ENCODE data around the gene COX18. TPM values are rescaled to one million over a fixed set of nuclear protein-coding genes. Genes with fewer than 3 reads are reported as not detected.

Gene COX18
- total RNA-seq, 5 donors from 2014 or later (not counting 1 experiment from before 2014, with no cell fraction given): 11.5 to 18.3 (median 15.2) TPM

- Mint-ChIP-seq H3K4me1 (peaks cover 41 to 48% (median 47%) of the 10 kb centered on the region in 3 donors), H3K27ac (no peak overlapping the region), H3K4me3 (no peak overlapping the region)
Observed at GRCh38 chr4:73064536-73064935, 5.0 kb downstream of the COX18 start.

GRCh38 chr4:73055241-73055897 lies 14.1 kb downstream of the COX18 start:
- H3K27me3 Mint-ChIP-seq: no peaks in the 10 kb centered on the region
- Histone ChIP-seq H3K27me3 (replicated peaks in 1 of 2; ENCODE audit: control insufficient read depth in 2 of 2, extremely low read depth in 1 of 2, insufficient read depth in 2 of 2, low read length in 1 of 2) (no peaks in the 10 kb centered on the region), H3K36me3 (ENCODE audit: control insufficient read depth in 2 of 2, extremely low read depth in 1 of 2, insufficient read depth in 1 of 2, low read length in 1 of 2) (peaks cover 14 to 58% of the 10 kb centered on the region in 2 donors), H3K4me1 (ENCODE audit: control insufficient read depth in 1 of 2, extremely low read depth in 1 of 2, insufficient read depth in 2 of 2, low read length in 2 of 2) (no peaks in the 10 kb centered on the region), H3K27ac (ENCODE audit: low read length) (no peak overlapping the region), H3K9me3 (no peaks in the 10 kb centered on the region), H3K4me3 (ENCODE audit: control insufficient read depth in 1 of 2, extremely low read depth in 1 of 2, low read length in 1 of 2) (no peak overlapping the region)
- DNase-seq (no peak), ATAC-seq (replicated peaks in 1 of 4) (no peak)
- H3K4me1 Mint-ChIP-seq: no peaks in the 10 kb centered on the region
- H3K36me3 Mint-ChIP-seq: peaks cover 60% of the 10 kb centered on the region
- H3K9me3 Mint-ChIP-seq: no peaks in the 10 kb centered on the region
- ChIA-PET POLR2A (no interaction called here), CTCF (interaction anchor here in 1 of 2 donors (0.6 kb wide), 1 partner anchor 11 kb away, joined by 3 read pairs; no protein-coding TSS in a partner anchor)
- 67% methylated on average over 1 of the region's 2 CpGs for WGBS (ENCODE audit: insufficient coverage)
- H3K4me3 Mint-ChIP-seq: no peak overlapping the region
- H3K27ac Mint-ChIP-seq: no peak overlapping the region

More at GRCh38 chr4:73064536-73064935, 5.0 kb downstream of the COX18 start:
- H3K9me3 ChIP-seq: no peaks in the 10 kb centered on the region
- Mint-ChIP-seq H3K36me3 (peaks cover 34% of the 10 kb centered on the region), H3K9me3 (no peaks in the 10 kb centered on the region), H3K27me3 (no peaks in the 10 kb centered on the region)
- CTCF ChIA-PET: no interaction called here
- H3K27me3 ChIP-seq (replicated peaks in 1 of 2; ENCODE audit: control insufficient read depth in 2 of 2, extremely low read depth in 1 of 2, insufficient read depth in 2 of 2, low read length in 1 of 2): no peaks in the 10 kb centered on the region
- peaks cover 17 to 21% of the 10 kb centered on the region in 2 experiments for H3K4me1 ChIP-seq (ENCODE audit: control insufficient read depth in 1 of 2, extremely low read depth in 1 of 2, insufficient read depth in 2 of 2, low read length in 2 of 2)
- no CpG with 5 or more reads among the region's 4 CpGs for WGBS (ENCODE audit: insufficient coverage)
- H3K27ac ChIP-seq (ENCODE audit: low read length): no peak overlapping the region
- DNase-seq: no peak
- peaks cover 7 to 33% of the 10 kb centered on the region in 2 donors for H3K36me3 ChIP-seq (ENCODE audit: control insufficient read depth in 2 of 2, extremely low read depth in 1 of 2, insufficient read depth in 1 of 2, low read length in 1 of 2)
- ATAC-seq (replicated peaks in 1 of 4): no peak
- POLR2A ChIA-PET: interaction anchor here in 1 of 2 donors (0.8 kb wide), 1 partner anchor 26 kb away, joined by 3 read pairs; no protein-coding TSS in a partner anchor
- no peak overlapping the region for H3K4me3 ChIP-seq (ENCODE audit: control insufficient read depth in 1 of 2, extremely low read depth in 1 of 2, low read length in 1 of 2)

GRCh38 chr4:73053974-73054480 lies 15.5 kb downstream of the COX18 start:
- DNase-seq (no peak), ATAC-seq (replicated peaks in 1 of 4) (no peak)
- Mint-ChIP-seq H3K27ac (no peak overlapping the region), H3K4me1 (no peaks in the 10 kb centered on the region), H3K36me3 (peaks cover 49% of the 10 kb centered on the region), H3K4me3 (no peak overlapping the region), H3K27me3 (no peaks in the 10 kb centered on the region), H3K9me3 (no peaks in the 10 kb centered on the region)
- POLR2A ChIA-PET: no interaction called here
- Histone ChIP-seq H3K9me3 (no peaks in the 10 kb centered on the region), H3K4me1 (ENCODE audit: control insufficient read depth in 1 of 2, extremely low read depth in 1 of 2, insufficient read depth in 2 of 2, low read length in 2 of 2) (no peaks in the 10 kb centered on the region), H3K27me3 (replicated peaks in 1 of 2; ENCODE audit: control insufficient read depth in 2 of 2, extremely low read depth in 1 of 2, insufficient read depth in 2 of 2, low read length in 1 of 2) (no peaks in the 10 kb centered on the region), H3K27ac (ENCODE audit: low read length) (no peak overlapping the region), H3K36me3 (ENCODE audit: control insufficient read depth in 2 of 2, extremely low read depth in 1 of 2, insufficient read depth in 1 of 2, low read length in 1 of 2) (peaks cover 9 to 46% of the 10 kb centered on the region in 2 donors), H3K4me3 (ENCODE audit: control insufficient read depth in 1 of 2, extremely low read depth in 1 of 2, low read length in 1 of 2) (no peak overlapping the region)
- CTCF ChIA-PET: no interaction called here
- WGBS (ENCODE audit: insufficient coverage): 88% methylated on average over 1 of the region's 2 CpGs

- 88% methylated on average over 2 of the region's 5 CpGs for WGBS (ENCODE audit: insufficient coverage)
Observed at GRCh38 chr4:73053076-73053475, 16.4 kb downstream of the COX18 start.

GRCh38 chr4:73051625-73052024 lies 17.9 kb downstream of the COX18 start:
- Histone ChIP-seq H3K9me3 (no peaks in the 10 kb centered on the region), H3K27me3 (replicated peaks in 1 of 2; ENCODE audit: control insufficient read depth in 2 of 2, extremely low read depth in 1 of 2, insufficient read depth in 2 of 2, low read length in 1 of 2) (no peaks in the 10 kb centered on the region), H3K4me3 (ENCODE audit: control insufficient read depth in 1 of 2, extremely low read depth in 1 of 2, low read length in 1 of 2) (no peak overlapping the region), H3K4me1 (ENCODE audit: control insufficient read depth in 1 of 2, extremely low read depth in 1 of 2, insufficient read depth in 2 of 2, low read length in 2 of 2) (no peaks in the 10 kb centered on the region), H3K36me3 (ENCODE audit: control insufficient read depth in 2 of 2, extremely low read depth in 1 of 2, insufficient read depth in 1 of 2, low read length in 1 of 2) (peaks cover 0 to 23% of the 10 kb centered on the region in 2 donors), H3K27ac (ENCODE audit: low read length) (no peak overlapping the region)
- ChIA-PET CTCF (no interaction called here), POLR2A (interaction anchor here in 1 of 2 donors (1.0 kb wide), 1 partner anchor 30 kb away, joined by 3 read pairs; no protein-coding TSS in a partner anchor)
- ATAC-seq (replicated peaks in 1 of 4) (no peak), DNase-seq (no peak)
- H3K27me3 Mint-ChIP-seq: no peaks in the 10 kb centered on the region
- peaks cover 37% of the 10 kb centered on the region for H3K36me3 Mint-ChIP-seq
- H3K4me1 Mint-ChIP-seq: no peaks in the 10 kb centered on the region
- no peak overlapping the region for H3K27ac Mint-ChIP-seq
- no peak overlapping the region for H3K4me3 Mint-ChIP-seq
- H3K9me3 Mint-ChIP-seq: no peaks in the 10 kb centered on the region
- WGBS (ENCODE audit: insufficient coverage): no CpG with 5 or more reads among the region's 1 CpG

More at GRCh38 chr4:73053076-73053475, 16.4 kb downstream of the COX18 start:
- Histone ChIP-seq H3K4me3 (ENCODE audit: control insufficient read depth in 1 of 2, extremely low read depth in 1 of 2, low read length in 1 of 2) (no peak overlapping the region), H3K4me1 (ENCODE audit: control insufficient read depth in 1 of 2, extremely low read depth in 1 of 2, insufficient read depth in 2 of 2, low read length in 2 of 2) (no peaks in the 10 kb centered on the region), H3K9me3 (no peaks in the 10 kb centered on the region), H3K36me3 (ENCODE audit: control insufficient read depth in 2 of 2, extremely low read depth in 1 of 2, insufficient read depth in 1 of 2, low read length in 1 of 2) (peaks cover 6 to 36% of the 10 kb centered on the region in 2 donors), H3K27me3 (replicated peaks in 1 of 2; ENCODE audit: control insufficient read depth in 2 of 2, extremely low read depth in 1 of 2, insufficient read depth in 2 of 2, low read length in 1 of 2) (no peaks in the 10 kb centered on the region), H3K27ac (ENCODE audit: low read length) (no peak overlapping the region)
- DNase-seq: no peak
- no peaks in the 10 kb centered on the region for H3K9me3 Mint-ChIP-seq
- no peak overlapping the region for H3K4me3 Mint-ChIP-seq
- no peaks in the 10 kb centered on the region for H3K4me1 Mint-ChIP-seq
- ChIA-PET POLR2A (no interaction called here), CTCF (no interaction called here)
- no peak for ATAC-seq (replicated peaks in 1 of 4)
- no peak overlapping the region for H3K27ac Mint-ChIP-seq
- no peaks in the 10 kb centered on the region for H3K27me3 Mint-ChIP-seq
- H3K36me3 Mint-ChIP-seq: peaks cover 39% of the 10 kb centered on the region

- ChIA-PET POLR2A (interaction anchor here in 1 of 2 donors (0.5 kb wide), 1 partner anchor 52 kb away, joined by 8 read pairs; no protein-coding TSS in a partner anchor), CTCF (no interaction called here)
- no peak overlapping the region for H3K4me3 ChIP-seq (ENCODE audit: control insufficient read depth in 1 of 2, extremely low read depth in 1 of 2, low read length in 1 of 2)
- H3K27ac Mint-ChIP-seq: no peak overlapping the region
- no peaks in the 10 kb centered on the region for H3K4me1 Mint-ChIP-seq
- H3K9me3 Mint-ChIP-seq: no peaks in the 10 kb centered on the region
- H3K4me1 ChIP-seq (ENCODE audit: control insufficient read depth in 1 of 2, extremely low read depth in 1 of 2, insufficient read depth in 2 of 2, low read length in 2 of 2): no peaks in the 10 kb centered on the region
- H3K4me3 Mint-ChIP-seq: no peak overlapping the region
- 95% methylated on average over 6 of the region's 7 CpGs for WGBS (ENCODE audit: insufficient coverage)
- H3K36me3 Mint-ChIP-seq: peaks cover 3% of the 10 kb centered on the region
- H3K9me3 ChIP-seq: no peaks in the 10 kb centered on the region
- no peak overlapping the region for H3K27ac ChIP-seq (ENCODE audit: low read length)
- H3K36me3 ChIP-seq (ENCODE audit: control insufficient read depth in 2 of 2, extremely low read depth in 1 of 2, insufficient read depth in 1 of 2, low read length in 1 of 2): no peaks in the 10 kb centered on the region
- peaks cover 0 to 2% of the 10 kb centered on the region in 2 experiments for H3K27me3 ChIP-seq (replicated peaks in 1 of 2; ENCODE audit: control insufficient read depth in 2 of 2, extremely low read depth in 1 of 2, insufficient read depth in 2 of 2, low read length in 1 of 2)
- H3K27me3 Mint-ChIP-seq: peaks cover 0 to 5% of the 10 kb centered on the region in 2 donors
- DNase-seq: no peak
- ATAC-seq (replicated peaks in 1 of 4): no peak
Observed at GRCh38 chr4:73045879-73046278, 23.6 kb downstream of the COX18 start.

Data from T-cell (primary cell).